WTC11 (cell line): Measurements from ENCODE around the gene HYAL2.

Source experiments
- AR ChIP-seq: fragments of 250-450 bp; sonication (Bioruptor Pico); IDR thresholded peaks from 2 replicates; pipeline ENCODE4 v1.9.0; 2021; ENCODE audit warnings: mild to moderate bottlenecking
- ATF1 ChIP-seq: sonication (generic); formaldehyde crosslinking; IDR thresholded peaks from 2 replicates; pipeline ENCODE4 v1.8.1; 2023; ENCODE audit warnings: mild to moderate bottlenecking, moderate library complexity, missing genetic modification reagents
- ATF2 ChIP-seq: sonication (generic); formaldehyde crosslinking; IDR thresholded peaks from 2 replicates; pipeline ENCODE4 v1.8.1; 2022; ENCODE audit warnings: low read depth, missing genetic modification reagents, borderline replicate concordance
- CTCF ChIP-seq: fragments of 200-600 bp; IDR thresholded peaks from 2 replicates; pipeline ENCODE4 v1.8.0; 2022; ENCODE audit warnings: antibody characterized with exemption
- ETV6 ChIP-seq: sonication (generic); formaldehyde crosslinking; IDR thresholded peaks from 2 replicates; pipeline ENCODE4 v1.8.1; 2022; ENCODE audit warnings: mild to moderate bottlenecking, missing genetic modification reagents
- HMGXB4 ChIP-seq: sonication (generic); formaldehyde crosslinking; IDR thresholded peaks from 2 replicates; pipeline ENCODE4 v1.8.1; 2023; ENCODE audit warnings: mild to moderate bottlenecking, moderate library complexity, missing genetic modification reagents
- MAX ChIP-seq: sonication (generic); formaldehyde crosslinking; IDR thresholded peaks from 2 replicates; pipeline ENCODE4 v1.8.0; 2022; ENCODE audit warnings: mild to moderate bottlenecking, missing genetic modification reagents
- USF2 ChIP-seq: sonication (generic); formaldehyde crosslinking; IDR thresholded peaks from 2 replicates; pipeline ENCODE4 v1.8.1; 2023; ENCODE audit warnings: mild to moderate bottlenecking, missing genetic modification reagents, moderate library complexity
- ZNF317 ChIP-seq: sonication (generic); formaldehyde crosslinking; IDR thresholded peaks from 2 replicates; pipeline ENCODE4 v1.8.1; 2023; ENCODE audit warnings: low read depth, mild to moderate bottlenecking, moderate library complexity, missing genetic modification reagents, borderline replicate concordance

- TF ChIP-seq ATF2 (no peak), USF2 (CRISPR knock-in tag) (no peak), ETV6 (CRISPR knock-in tag) (no peak), AR (CRISPR knock-in tag) (no peak), ZNF317 (CRISPR knock-in tag) (no peak), ATF1 (CRISPR knock-in tag) (no peak), HMGXB4 (CRISPR knock-in tag) (no peak), CTCF (no peak), MAX (CRISPR knock-in tag) (no peak)
These were observed 14.1 kb upstream of the HYAL2 start for GRCh38 chr3:50336452-50337174.
